ENCODE data around the gene ADGRV1. TPM values are rescaled to one million over a fixed set of nuclear protein-coding genes. Genes with fewer than 3 reads are reported as not detected.

ADGRV1 gene
- total RNA-seq, 4 donors from 2014 or later, result 6.0 to 37.0 (median 10.6) TPM

DNA sequence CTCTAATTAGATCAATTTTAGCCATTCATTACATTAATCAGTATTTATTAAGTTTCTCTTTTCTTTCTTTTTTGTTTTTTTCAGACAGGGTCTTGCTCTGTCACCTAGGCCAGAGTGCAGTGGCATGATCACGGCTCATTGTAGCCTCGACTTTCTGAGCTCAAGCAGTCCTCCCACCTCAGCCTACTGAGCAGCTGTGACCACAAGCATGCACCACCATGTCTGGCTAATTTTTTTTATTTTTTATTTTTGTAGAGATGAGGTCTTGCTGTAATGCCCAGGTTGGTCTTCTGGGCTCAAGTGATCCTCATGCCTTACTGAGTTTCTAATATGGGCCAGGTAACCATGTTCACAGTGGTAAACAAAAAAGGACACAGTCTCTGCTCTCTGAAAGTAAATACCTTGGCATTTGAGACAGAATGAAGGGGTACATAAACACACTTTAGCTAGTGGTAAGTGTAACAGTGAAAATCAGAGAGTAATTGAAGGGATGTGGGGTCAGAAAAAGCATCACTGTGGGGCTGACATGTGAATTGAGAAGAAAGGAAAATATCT lies 336.3 kb downstream of the ADGRV1 start:
- Histone ChIP-seq H3K9me3 (no peaks in the 10 kb centered on the region), H3K4me1 (peaks cover 0 to 16% (median 7%) of the 10 kb centered on the region in 4 donors), H3K27me3 (no peaks in the 10 kb centered on the region), H3K27ac (no peak overlapping the region), H3K36me3 (no peaks in the 10 kb centered on the region), H3K4me3 (no peak overlapping the region)
- intact Hi-C loops (cut with DNase I; ENCODE audit: low total_unique reads), result no loop called here
- 91 to 92% methylated on average over 2 of the region's 2 CpGs for whole genome bisulfite sequencing, 2 donors (ENCODE audit: low coverage in 1 of 2)
- DNase-seq, result no peak
- in situ Hi-C loops (cut with MboI; ENCODE audit: low pct_ligation_motif_present in 1 of 4, low pct_unique_long_range_greater_than_20kb in 1 of 4, low sequenced_read_pairs in 3 of 4), result no loop called here
- TF ChIP-seq POLR2A (IDR thresholded peaks at IDR 0.05) (no peak), POLR2AphosphoS5 (IDR thresholded peaks at IDR 0.05) (no peak), EP300 (IDR thresholded peaks at IDR 0.05; ENCODE audit: low read depth) (no peak)
- TF ChIP-seq, protein P1, sequence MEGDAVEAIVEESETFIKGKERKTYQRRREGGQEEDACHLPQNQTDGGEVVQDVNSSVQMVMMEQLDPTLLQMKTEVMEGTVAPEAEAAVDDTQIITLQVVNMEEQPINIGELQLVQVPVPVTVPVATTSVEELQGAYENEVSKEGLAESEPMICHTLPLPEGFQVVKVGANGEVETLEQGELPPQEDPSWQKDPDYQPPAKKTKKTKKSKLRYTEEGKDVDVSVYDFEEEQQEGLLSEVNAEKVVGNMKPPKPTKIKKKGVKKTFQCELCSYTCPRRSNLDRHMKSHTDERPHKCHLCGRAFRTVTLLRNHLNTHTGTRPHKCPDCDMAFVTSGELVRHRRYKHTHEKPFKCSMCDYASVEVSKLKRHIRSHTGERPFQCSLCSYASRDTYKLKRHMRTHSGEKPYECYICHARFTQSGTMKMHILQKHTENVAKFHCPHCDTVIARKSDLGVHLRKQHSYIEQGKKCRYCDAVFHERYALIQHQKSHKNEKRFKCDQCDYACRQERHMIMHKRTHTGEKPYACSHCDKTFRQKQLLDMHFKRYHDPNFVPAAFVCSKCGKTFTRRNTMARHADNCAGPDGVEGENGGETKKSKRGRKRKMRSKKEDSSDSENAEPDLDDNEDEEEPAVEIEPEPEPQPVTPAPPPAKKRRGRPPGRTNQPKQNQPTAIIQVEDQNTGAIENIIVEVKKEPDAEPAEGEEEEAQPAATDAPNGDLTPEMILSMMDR (IDR thresholded peaks at IDR 0.05), result no peak

DNA sequence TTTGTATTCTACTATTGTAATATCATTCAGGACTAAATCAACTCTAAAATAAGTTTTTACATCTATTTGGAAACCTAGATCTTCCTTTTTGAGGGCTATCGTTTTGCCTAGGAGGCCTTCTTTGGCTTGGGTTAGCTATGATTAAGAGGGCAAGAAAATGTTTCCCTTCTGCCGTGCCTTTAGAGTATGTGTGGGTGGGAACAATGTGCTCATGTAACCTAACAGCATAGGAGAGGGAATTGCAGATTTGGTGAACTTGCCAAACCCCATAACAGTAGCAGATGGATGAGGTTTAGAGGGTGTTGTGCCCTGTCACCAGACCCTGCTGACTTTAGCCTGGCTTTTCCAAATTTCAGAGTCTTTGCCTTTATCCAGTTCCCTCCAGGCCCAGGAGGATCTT lies 339.0 kb downstream of the ADGRV1 start:
- no peaks in the 10 kb centered on the region for H3K9me3 ChIP-seq
- no peaks in the 10 kb centered on the region for H3K36me3 ChIP-seq
- intact Hi-C loops (cut with DNase I; ENCODE audit: low total_unique reads) (no loop called here), in situ Hi-C loops (cut with MboI; ENCODE audit: low pct_ligation_motif_present in 1 of 4, low pct_unique_long_range_greater_than_20kb in 1 of 4, low sequenced_read_pairs in 3 of 4) (no loop called here)
- H3K4me3 ChIP-seq, result no peak overlapping the region
- WGBS, 2 donors (ENCODE audit: low coverage in 1 of 2), result 85 to 86% methylated on average over 2 of the region's 2 CpGs
- no peak for DNase-seq
- peaks cover 0 to 14% (median 7%) of the 10 kb centered on the region in 4 donors for H3K4me1 ChIP-seq
- no peak for TF ChIP-seq POLR2AphosphoS5 (IDR thresholded peaks at IDR 0.05)
- no peak for TF ChIP-seq EP300 (IDR thresholded peaks at IDR 0.05; ENCODE audit: low read depth)
- TF ChIP-seq, protein P1 (IDR thresholded peaks at IDR 0.05), result no peak
- TF ChIP-seq POLR2A (IDR thresholded peaks at IDR 0.05), result no peak
- no peaks in the 10 kb centered on the region for H3K27me3 ChIP-seq
- H3K27ac ChIP-seq, result no peak overlapping the region

DNA sequence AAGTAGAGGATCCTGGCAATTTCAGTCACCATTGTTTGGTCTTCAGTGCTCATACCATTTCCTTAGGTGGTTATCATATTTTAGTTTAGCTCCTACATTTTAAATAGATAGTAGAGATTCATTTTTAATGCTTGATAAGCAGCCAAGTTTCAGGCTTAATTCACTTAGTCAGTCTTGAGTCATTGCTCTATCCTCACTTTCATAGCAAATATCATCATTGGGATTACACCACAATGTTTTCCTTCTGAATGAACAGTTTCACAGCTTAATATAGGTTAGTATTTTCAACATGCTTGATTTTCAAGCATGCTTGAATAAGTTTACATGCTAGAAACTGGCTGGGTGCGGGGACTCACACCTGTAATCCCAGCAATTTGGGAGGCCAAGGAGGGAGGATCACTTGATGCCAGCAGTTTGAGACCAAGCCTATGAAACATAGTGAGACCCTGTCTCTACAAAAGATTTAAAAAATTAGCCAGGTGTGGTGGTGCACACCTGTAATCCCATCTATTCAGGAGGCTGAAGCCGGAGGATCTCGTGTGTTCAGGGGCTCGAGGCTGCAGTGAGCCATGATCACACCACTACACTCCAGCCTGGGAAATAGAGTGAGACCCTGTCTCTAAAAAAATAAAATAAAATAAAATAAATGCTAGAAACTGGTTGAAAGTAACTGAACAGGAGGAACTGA lies 339.9 kb downstream of the ADGRV1 start:
- DNase-seq, result no peak
- no peaks in the 10 kb centered on the region for H3K36me3 ChIP-seq
- H3K27me3 ChIP-seq, result no peaks in the 10 kb centered on the region
- WGBS, 2 donors (ENCODE audit: low coverage in 1 of 2), result 83 to 100% methylated on average over 4 of the region's 4 CpGs
- TF ChIP-seq, protein P1 (IDR thresholded peaks at IDR 0.05), result no peak
- TF ChIP-seq EP300 (IDR thresholded peaks at IDR 0.05; ENCODE audit: low read depth), result no peak
- TF ChIP-seq POLR2AphosphoS5 (IDR thresholded peaks at IDR 0.05), result no peak
- TF ChIP-seq POLR2A (IDR thresholded peaks at IDR 0.05), result no peak
- H3K27ac ChIP-seq, result peak overlapping the region in 1 of 4 donors; percentile 60
- no peak overlapping the region for H3K4me3 ChIP-seq
- H3K9me3 ChIP-seq, result no peaks in the 10 kb centered on the region
- in situ Hi-C loops (cut with MboI; ENCODE audit: low pct_ligation_motif_present in 1 of 4, low pct_unique_long_range_greater_than_20kb in 1 of 4, low sequenced_read_pairs in 3 of 4) (no loop called here), intact Hi-C loops (cut with DNase I; ENCODE audit: low total_unique reads) (no loop called here)
- H3K4me1 ChIP-seq, result peaks cover 0 to 14% (median 7%) of the 10 kb centered on the region in 4 donors

DNA sequence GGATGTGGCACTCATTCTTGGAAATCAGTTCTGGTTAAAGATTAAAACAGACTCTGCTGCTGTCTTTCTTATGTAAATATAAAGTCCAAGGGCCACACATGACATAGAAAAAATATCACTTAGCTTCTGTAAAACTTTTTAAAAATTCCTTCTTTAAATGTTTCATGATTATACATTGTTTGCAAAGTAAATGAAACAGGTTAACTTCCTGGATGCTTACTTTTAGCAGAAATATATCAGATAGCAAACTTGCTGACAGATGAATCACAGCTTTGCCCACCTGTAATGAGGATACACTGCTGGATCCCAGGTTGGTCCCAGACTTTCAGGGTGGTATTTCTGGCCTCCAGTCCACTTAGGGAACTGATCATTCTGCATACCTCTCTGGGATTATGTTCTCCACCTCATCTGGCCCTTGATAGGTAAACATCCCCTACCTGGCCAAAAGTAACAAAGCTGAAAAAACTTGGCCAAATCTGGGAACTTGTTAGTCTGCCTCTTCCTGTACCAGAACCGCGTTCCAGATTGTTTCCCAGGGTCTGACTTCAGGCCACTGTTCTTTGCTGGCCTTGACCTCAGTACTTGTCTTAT lies 340.5 kb downstream of the ADGRV1 start:
- in situ Hi-C loops (cut with MboI; ENCODE audit: low pct_ligation_motif_present in 1 of 4, low pct_unique_long_range_greater_than_20kb in 1 of 4, low sequenced_read_pairs in 3 of 4) (no loop called here), intact Hi-C loops (cut with DNase I; ENCODE audit: low total_unique reads) (no loop called here)
- no peaks in the 10 kb centered on the region for H3K27me3 ChIP-seq
- H3K4me3 ChIP-seq, result no peak overlapping the region
- no peaks in the 10 kb centered on the region for H3K36me3 ChIP-seq
- TF ChIP-seq, protein P1 (IDR thresholded peaks at IDR 0.05), result no peak
- TF ChIP-seq POLR2A (IDR thresholded peaks at IDR 0.05) (no peak), POLR2AphosphoS5 (IDR thresholded peaks at IDR 0.05) (no peak), EP300 (IDR thresholded peaks at IDR 0.05; ENCODE audit: low read depth) (no peak)
- H3K4me1 ChIP-seq, result peaks cover 0 to 14% (median 7%) of the 10 kb centered on the region in 4 donors
- no peak for DNase-seq
- H3K9me3 ChIP-seq, result no peaks in the 10 kb centered on the region
- WGBS, 2 donors (ENCODE audit: low coverage in 1 of 2), result 63% methylated on average over 2 of the region's 2 CpGs
- H3K27ac ChIP-seq, result peak overlapping the region; percentile 32 to 60 (median 46)
